Cardiac muscle cell (in vitro differentiated cells and primary cell): ENCODE measurements around the gene GSTO1. TPM values are rescaled to one million over a fixed set of nuclear protein-coding genes. Genes with fewer than 3 reads are reported as not detected.
"Not testable (repeated sequence)": the region's sequence is repeated elsewhere in the genome, so short reads cannot be mapped to it uniquely, and the experiment has no call there.

ENCODE experiments used
- DNase-seq, 2 donors: peaks; one replicate each; pipeline versions ENCODE4 v3.0.0 to v3.0.0-alpha.2; 2010 to 2017; ENCODE audit warnings: low read depth in 1 of 2, low spot score in 1 of 2
- H3K27ac ChIP-seq: fragments of 200-600 bp; sonication (generic); 2 replicates; pipeline ENCODE4 v1.5.1; 2016
- H3K27me3 ChIP-seq: fragments of 200-600 bp; sonication (generic); 2 replicates; pipeline ENCODE4 v1.6.0; 2016; ENCODE audit warnings: control low read depth
- H3K36me3 ChIP-seq: fragments of 200-600 bp; sonication (generic); 2 replicates; pipeline ENCODE4 v1.5.1; 2016; ENCODE audit warnings: control low read depth
- H3K4me1 ChIP-seq: fragments of 200-600 bp; sonication (generic); 2 replicates; pipeline ENCODE4 v1.8.1; 2017; ENCODE audit warnings: low read depth, mild to moderate bottlenecking, mixed run types
- H3K4me3 ChIP-seq: fragments of 200-600 bp; sonication (generic); 2 replicates; pipeline ENCODE4 v1.5.1; 2016; ENCODE audit warnings: mild to moderate bottlenecking
- H3K9me3 ChIP-seq: fragments of 200-600 bp; sonication (generic); 2 replicates; pipeline ENCODE4 v1.5.1; 2017; ENCODE audit warnings: low read depth, mild to moderate bottlenecking, control low read depth
- polyA plus RNA-seq: library from polyadenylated mRNA; unstranded; fragments of >200 nt; fragmentation: Nextera tagmentation; extraction: Ambion mirVana; gene quantifications from 2 replicates; pipeline ENCODE4 v1.2.1, GENCODE V29; 2016
- total RNA-seq: library from RNA; depleted of rRNA; stranded (reverse); fragments of >200 nt; gene quantifications from 2 replicates; pipeline ENCODE4 v1.2.3, GENCODE V29; 2016
- TF ChIP-seq, protein P1 (sequence below): IDR thresholded peaks from 2 replicates; pipeline ENCODE4 v1.5.1; 2012; ENCODE audit warnings: low read depth, mild to moderate bottlenecking, low read length

GSTO1 gene
- total and polyA plus RNA-seq, 2 experiments from 2014 or later = 80.5 to 260 TPM

DNA sequence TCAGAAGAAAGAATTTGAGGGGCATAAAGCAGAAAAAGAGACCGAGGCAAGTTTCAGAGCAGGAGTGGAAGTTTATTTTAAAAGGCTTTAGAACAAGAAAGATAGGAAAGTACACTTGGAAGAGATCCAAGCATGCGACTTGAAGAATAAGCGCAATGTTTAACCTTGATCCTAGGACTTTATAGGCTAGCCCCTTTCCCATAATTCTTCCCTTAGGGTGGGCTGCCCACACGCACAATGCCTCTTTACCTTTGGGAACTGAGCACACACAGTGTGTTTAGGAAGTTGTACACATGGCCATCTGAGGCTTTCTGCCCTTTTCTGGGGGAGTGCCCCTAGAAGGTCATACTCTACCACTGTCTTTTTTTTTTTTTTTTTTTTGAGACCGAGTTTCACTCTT is 11.2 kb upstream of the GSTO1 start:
- Histone ChIP-seq H3K4me1 (no peaks in the 10 kb centered on the region), H3K4me3 (no peak overlapping the region), H3K27me3 (no peaks in the 10 kb centered on the region), H3K27ac (no peak overlapping the region), H3K36me3 (no peaks in the 10 kb centered on the region), H3K9me3 (no peaks in the 10 kb centered on the region)
- TF ChIP-seq, protein P1, sequence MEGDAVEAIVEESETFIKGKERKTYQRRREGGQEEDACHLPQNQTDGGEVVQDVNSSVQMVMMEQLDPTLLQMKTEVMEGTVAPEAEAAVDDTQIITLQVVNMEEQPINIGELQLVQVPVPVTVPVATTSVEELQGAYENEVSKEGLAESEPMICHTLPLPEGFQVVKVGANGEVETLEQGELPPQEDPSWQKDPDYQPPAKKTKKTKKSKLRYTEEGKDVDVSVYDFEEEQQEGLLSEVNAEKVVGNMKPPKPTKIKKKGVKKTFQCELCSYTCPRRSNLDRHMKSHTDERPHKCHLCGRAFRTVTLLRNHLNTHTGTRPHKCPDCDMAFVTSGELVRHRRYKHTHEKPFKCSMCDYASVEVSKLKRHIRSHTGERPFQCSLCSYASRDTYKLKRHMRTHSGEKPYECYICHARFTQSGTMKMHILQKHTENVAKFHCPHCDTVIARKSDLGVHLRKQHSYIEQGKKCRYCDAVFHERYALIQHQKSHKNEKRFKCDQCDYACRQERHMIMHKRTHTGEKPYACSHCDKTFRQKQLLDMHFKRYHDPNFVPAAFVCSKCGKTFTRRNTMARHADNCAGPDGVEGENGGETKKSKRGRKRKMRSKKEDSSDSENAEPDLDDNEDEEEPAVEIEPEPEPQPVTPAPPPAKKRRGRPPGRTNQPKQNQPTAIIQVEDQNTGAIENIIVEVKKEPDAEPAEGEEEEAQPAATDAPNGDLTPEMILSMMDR = no peak
- no peak for DNase-seq

DNA sequence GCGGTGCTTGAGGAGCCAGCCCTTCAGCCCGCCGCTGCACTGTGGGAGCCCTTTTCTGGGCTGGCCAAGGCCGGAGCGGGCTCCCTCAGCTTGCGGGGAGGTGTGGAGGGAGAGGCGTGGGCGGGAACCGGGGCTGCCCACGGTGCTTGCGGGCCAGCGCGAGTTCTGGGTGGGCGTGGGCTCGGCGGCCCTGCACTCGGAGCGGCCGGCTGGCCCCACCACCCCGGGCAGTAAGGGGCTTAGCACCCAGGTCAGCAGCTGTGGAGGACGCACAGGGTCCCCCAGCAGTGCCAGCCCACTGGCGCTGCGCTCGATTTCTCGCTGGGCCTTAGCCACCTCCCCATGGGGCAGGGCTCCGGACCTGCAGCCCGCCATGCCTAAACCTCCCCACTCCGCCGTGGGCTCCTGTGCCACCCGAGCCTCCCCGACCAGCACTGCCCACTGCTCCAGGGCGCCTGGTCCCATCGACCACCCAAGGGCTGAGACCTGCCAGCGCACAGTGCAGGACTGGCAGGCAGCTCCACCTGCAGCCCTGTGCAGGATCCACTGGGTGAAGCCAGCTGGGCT is 9.5 kb upstream of the GSTO1 start:
- H3K4me3 ChIP-seq = no peak overlapping the region
- no peak for DNase-seq
- TF ChIP-seq, protein P1 = no peak

DNA sequence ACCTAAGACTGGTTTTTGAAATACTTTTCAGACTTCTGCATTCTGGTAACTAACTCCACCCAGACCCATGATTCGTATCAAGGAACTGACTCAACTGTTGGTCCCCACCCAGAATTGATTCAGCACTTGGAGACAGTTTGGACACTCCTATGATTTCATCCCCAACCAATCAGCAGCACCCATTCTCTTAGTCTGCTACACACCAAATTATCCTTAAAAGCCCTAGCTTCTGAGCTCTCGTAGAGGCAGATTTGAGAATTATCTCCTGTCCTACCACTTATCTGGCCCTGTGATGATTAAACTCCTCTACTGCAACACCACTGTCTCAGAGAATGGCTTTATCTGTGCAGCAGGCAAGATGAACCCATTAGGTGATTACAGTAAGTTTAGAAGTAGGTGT is 7.7 kb upstream of the GSTO1 start:
- DNase-seq = peak in 1 of 2 donors; percentile 32
- TF ChIP-seq, protein P1 = no peak
- Histone ChIP-seq H3K4me1 (peaks cover 6% of the 10 kb centered on the region), H3K9me3 (no peaks in the 10 kb centered on the region), H3K27me3 (no peaks in the 10 kb centered on the region), H3K36me3 (no peaks in the 10 kb centered on the region), H3K27ac (no peak overlapping the region), H3K4me3 (no peak overlapping the region)

More for the DNA sequence above, 9.5 kb upstream of the GSTO1 start:
- Histone ChIP-seq H3K9me3 (no peaks in the 10 kb centered on the region), H3K27ac (no peak overlapping the region), H3K27me3 (no peaks in the 10 kb centered on the region), H3K4me1 (peaks cover under 1% of the 10 kb centered on the region), H3K36me3 (no peaks in the 10 kb centered on the region)

DNA sequence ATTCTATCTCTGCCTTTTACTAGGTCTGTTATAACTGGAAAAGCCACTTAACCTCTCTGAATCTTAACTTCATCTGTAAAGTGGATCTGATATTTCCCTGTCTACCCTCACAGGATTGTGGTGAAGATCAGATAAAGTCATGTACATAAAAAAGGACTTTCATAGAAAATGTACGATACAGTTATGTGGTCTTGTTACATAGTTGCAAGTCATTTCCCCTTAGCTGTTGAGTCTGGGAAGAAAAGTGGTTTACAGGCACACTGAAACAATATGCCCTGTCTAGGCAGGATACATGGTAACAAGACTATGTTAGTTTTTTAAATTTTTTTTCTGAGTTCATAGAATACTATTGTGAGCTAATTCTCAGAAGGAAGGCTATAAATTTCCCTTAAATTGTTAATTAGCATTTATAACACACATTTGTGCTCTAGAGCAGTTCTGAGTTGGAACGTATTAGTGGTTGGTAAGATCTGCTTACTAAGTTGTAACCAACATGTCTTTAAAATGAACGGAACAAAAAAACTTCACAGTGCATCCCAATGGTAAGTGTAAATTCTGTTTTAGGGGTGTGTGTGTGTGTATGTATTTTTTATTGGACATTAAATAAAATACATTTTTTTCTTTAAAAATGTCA is 7.1 kb upstream of the GSTO1 start:
- TF ChIP-seq, protein P1 = no peak
- Histone ChIP-seq H3K4me3 (no peak overlapping the region), H3K4me1 (peaks cover 10% of the 10 kb centered on the region), H3K27ac (no peak overlapping the region), H3K27me3 (no peaks in the 10 kb centered on the region), H3K9me3 (no peaks in the 10 kb centered on the region), H3K36me3 (no peaks in the 10 kb centered on the region)
- no peak for DNase-seq

DNA sequence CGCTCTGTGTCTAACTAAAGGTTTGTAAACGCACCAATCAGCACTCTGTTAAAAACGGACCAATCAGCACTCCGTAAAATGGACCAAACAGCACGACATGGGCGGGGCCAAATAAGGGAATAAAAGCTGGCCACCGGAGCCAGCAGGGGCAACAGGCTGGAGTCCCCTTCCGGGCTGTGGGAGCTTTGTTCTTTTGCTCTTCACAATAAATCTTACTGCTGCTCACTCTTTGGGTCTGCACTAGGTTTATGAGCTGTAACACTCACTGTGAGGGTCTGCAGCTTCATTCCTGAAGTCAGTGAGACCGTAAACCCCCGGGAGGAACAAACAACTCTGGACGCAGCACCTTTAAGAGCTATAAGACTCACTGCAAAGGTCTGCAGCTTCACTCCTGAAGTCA is 5.8 kb upstream of the GSTO1 start:
- not testable (repeated sequence) for H3K27ac ChIP-seq, H3K36me3 ChIP-seq, H3K9me3 ChIP-seq, H3K4me3 ChIP-seq, H3K27me3 ChIP-seq, DNase-seq
- H3K4me1 ChIP-seq = peaks cover 22% of the 10 kb centered on the region

DNA sequence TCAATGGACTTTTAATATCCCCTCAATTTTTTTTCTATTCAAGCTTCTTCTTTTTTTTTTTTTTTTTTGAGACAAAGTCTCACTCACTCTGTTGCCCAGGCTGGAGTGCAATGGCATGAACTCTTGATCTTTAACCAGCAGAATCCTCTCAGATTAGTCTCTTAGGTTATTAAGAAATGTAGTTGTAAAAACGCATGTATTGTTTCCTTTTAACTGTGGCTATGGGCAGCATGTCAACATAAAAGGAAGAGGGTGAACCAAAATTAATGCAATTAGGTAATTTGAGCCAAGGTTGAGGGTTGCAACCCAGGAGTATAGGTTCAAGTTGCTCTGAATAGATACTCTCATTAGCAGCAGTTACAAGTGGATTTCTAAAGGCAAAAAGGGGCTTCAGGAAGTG is 4.3 kb upstream of the GSTO1 start:
- no peaks in the 10 kb centered on the region for H3K36me3 ChIP-seq
- no peak for DNase-seq
- no peaks in the 10 kb centered on the region for H3K9me3 ChIP-seq
- TF ChIP-seq, protein P1 = no peak
- H3K4me1 ChIP-seq = peaks cover 27% of the 10 kb centered on the region
- H3K4me3 ChIP-seq = no peak overlapping the region
- H3K27ac ChIP-seq = peak overlapping the region; percentile 16
- H3K27me3 ChIP-seq = no peaks in the 10 kb centered on the region
